ENCODE measurements around the gene IZUMO1. TPM values are rescaled to one million over a fixed set of nuclear protein-coding genes. Genes with fewer than 3 reads are reported as not detected.
A peak's percentile ranks its signal among the peaks of the same experiment; 100 is the strongest.

The IZUMO1 gene
- total and polyA plus RNA-seq, 9 of the 15 experiments (the other 6 are each of a cell fraction or from before 2014, with no cell fraction given): 0.14 to 2.1 (median 0.73) TPM

- TF ChIP-seq GATAD2A (IDR thresholded peaks at IDR 0.05) (peak; percentile 64; the same call in 1 of the 2 replicates), MAZ (CRISPR knock-in tag; conservative IDR thresholded peaks at IDR 0.05 in 1 of 2, IDR thresholded peaks at IDR 0.05 in 1 of 2) (peak in 1 of 2 experiments; percentile 53; a peak in 2 of 4 replicates), PRDM10 (IDR thresholded peaks at IDR 0.05; ENCODE audit: partially characterized antibody) (peak; percentile 71), MTA3 (IDR thresholded peaks at IDR 0.05; ENCODE audit: borderline replicate concordance) (peak; percentile 56; the same call in 1 of the 2 replicates), NR4A1 (CRISPR knock-in tag; IDR thresholded peaks at IDR 0.05) (no peak), NR4A1 (tag; IDR thresholded peaks at IDR 0.05) (no peak), NFYB (IDR thresholded peaks at IDR 0.05; ENCODE audit: extremely low read depth, insufficient read length) (peak; percentile 93), WHSC1 (IDR thresholded peaks at IDR 0.05; ENCODE audit: low read length) (no peak), HDGF (IDR thresholded peaks at IDR 0.05) (0 out of 2 replicates have a peak, but pooled peaks have one; percentile 73), CXXC5 (CRISPR knock-in tag; IDR thresholded peaks at IDR 0.05) (peak; percentile 79), FOS (IDR thresholded peaks at IDR 0.05; ENCODE audit: extremely low read depth, insufficient read length) (peak; percentile 80), SMAD4 (CRISPR knock-in tag; conservative IDR thresholded peaks at IDR 0.05) (no peak), FIP1L1 (IDR thresholded peaks at IDR 0.05; ENCODE audit: low read depth, low read length, poor library complexity, severe bottlenecking) (peak; percentile 41), ZNF449 (CRISPR knock-in tag; IDR thresholded peaks at IDR 0.05) (no peak), SUPT5H (IDR thresholded peaks at IDR 0.05) (peak; percentile 40; the same call in 1 of the 2 replicates), TFAP4 (CRISPR knock-in tag; IDR thresholded peaks at IDR 0.05; ENCODE audit: borderline replicate concordance) (peak; percentile 70; the same call in 1 of the 2 replicates), ZBTB7A (IDR thresholded peaks at IDR 0.05; ENCODE audit: borderline replicate concordance, control insufficient read depth, low read depth, low read length) (peak; percentile 63; the same call in 1 of the 2 replicates), NONO (IDR thresholded peaks at IDR 0.05; ENCODE audit: low read depth in 2 of 2, low read length in 1 of 2) (no peak; a peak in 1 of 4 replicates), ATF4 (CRISPR knock-in tag; IDR thresholded peaks at IDR 0.05) (no peak), ZNF354B (CRISPR knock-in tag; IDR thresholded peaks at IDR 0.05) (no peak), RBM25 (IDR thresholded peaks at IDR 0.05; ENCODE audit: low read depth, low read length, severe bottlenecking) (peak; percentile 62)
Measured at GRCh38 chr19:48713864-48714755, 32.6 kb downstream of the IZUMO1 start (continued).
